Trophoblast cell (in vitro differentiated cells and primary cell): Measurements from ENCODE around the gene MYO1E.
A peak's percentile ranks its signal among the peaks of the same experiment; 100 is the strongest.

Source experiments
- DNase-seq, 2 donors: peaks; one replicate each; pipeline ENCODE4 v3.0.0-alpha.2; 2016
- H2AFZ ChIP-seq: 2 replicates; pipeline ENCODE4 v1.6.1; 2013; ENCODE audit warnings: low read length, moderate library complexity, mild to moderate bottlenecking; ENCODE audit not compliant: insufficient read depth, poor library complexity
- H2AK5ac ChIP-seq: 2 replicates; pipeline ENCODE4 v1.6.1; 2013; ENCODE audit warnings: mild to moderate bottlenecking, low read length
- H2BK120ac ChIP-seq: 2 replicates; pipeline ENCODE4 v1.6.1; 2013; ENCODE audit warnings: low read length, mild to moderate bottlenecking, moderate library complexity; ENCODE audit not compliant: insufficient read depth, poor library complexity
- H2BK12ac ChIP-seq: 2 replicates; pipeline ENCODE4 v1.6.1; 2013; ENCODE audit warnings: mild to moderate bottlenecking, low read length, moderate library complexity
- H2BK5ac ChIP-seq: 2 replicates; pipeline ENCODE4 v1.6.1; 2013; ENCODE audit warnings: low read length, low read depth, moderate library complexity, mild to moderate bottlenecking; ENCODE audit not compliant: poor library complexity
- H3K14ac ChIP-seq: 2 replicates; pipeline ENCODE4 v1.6.1; 2013; ENCODE audit warnings: mild to moderate bottlenecking, low read length
- H3K18ac ChIP-seq: 2 replicates; pipeline ENCODE4 v1.6.1; 2013; ENCODE audit warnings: mild to moderate bottlenecking, low read length
- H3K23ac ChIP-seq: 2 replicates; pipeline ENCODE4 v1.6.1; 2013; ENCODE audit warnings: low read length
- H3K27ac ChIP-seq: 2 replicates; pipeline ENCODE4 v1.5.1; 2013; ENCODE audit warnings: low read depth, mild to moderate bottlenecking, inconsistent platforms, low read length, moderate library complexity
- H3K27me3 ChIP-seq: 2 replicates; pipeline ENCODE4 v1.6.1; 2013; ENCODE audit warnings: inconsistent platforms, mild to moderate bottlenecking, low read length, moderate library complexity; ENCODE audit not compliant: insufficient read depth
- H3K36me3 ChIP-seq, 2 experiments: 1 replicate in 1 of 2; 2 replicates in 1 of 2; pipeline ENCODE4 v1.6.1; 2013; ENCODE audit warnings: low read length in 2 of 2, mild to moderate bottlenecking in 2 of 2, moderate library complexity in 1 of 2; ENCODE audit not compliant: insufficient read depth in 2 of 2, control insufficient read depth in 1 of 2
- H3K4ac ChIP-seq: 2 replicates; pipeline ENCODE4 v1.6.1; 2013; ENCODE audit warnings: low read depth, mild to moderate bottlenecking, low read length, moderate library complexity
- H3K4me1 ChIP-seq, 2 experiments: 1 replicate in 1 of 2; 2 replicates in 1 of 2; pipeline ENCODE4 v1.6.1; 2013; ENCODE audit warnings: low read length in 2 of 2, mild to moderate bottlenecking in 2 of 2, moderate library complexity in 1 of 2; ENCODE audit not compliant: insufficient read depth in 2 of 2, control insufficient read depth in 1 of 2
- H3K4me2 ChIP-seq: 2 replicates; pipeline ENCODE4 v1.6.1; 2013; ENCODE audit warnings: inconsistent platforms, mild to moderate bottlenecking, low read length, moderate library complexity
- H3K4me3 ChIP-seq: 2 replicates; pipeline ENCODE4 v1.5.1; 2013; ENCODE audit warnings: mild to moderate bottlenecking, low read depth, low read length, inconsistent platforms
- H3K79me1 ChIP-seq: one replicate; pipeline ENCODE4 v1.6.1; 2013; ENCODE audit warnings: low read length
- H3K79me2 ChIP-seq: 2 replicates; pipeline ENCODE4 v1.6.1; 2013; ENCODE audit warnings: low read length, mild to moderate bottlenecking; ENCODE audit not compliant: control insufficient read depth, insufficient read depth, poor library complexity
- H3K9ac ChIP-seq: 2 replicates; pipeline ENCODE4 v1.6.1; 2013; ENCODE audit warnings: mild to moderate bottlenecking, low read length
- H3K9me3 ChIP-seq: 2 replicates; pipeline ENCODE4 v1.6.1; 2013; ENCODE audit warnings: low read depth, mild to moderate bottlenecking, control low read depth, inconsistent platforms, low read length; ENCODE audit not compliant: insufficient read depth
- H4K12ac ChIP-seq: 2 replicates; pipeline ENCODE4 v1.6.1; 2013; ENCODE audit warnings: low read depth, mild to moderate bottlenecking, low read length, moderate library complexity
- H4K8ac ChIP-seq: 2 replicates; pipeline ENCODE4 v1.6.1; 2013; ENCODE audit warnings: low read depth, mild to moderate bottlenecking, low read length, moderate library complexity
- H4K91ac ChIP-seq: one replicate; pipeline ENCODE4 v1.6.1; 2013; ENCODE audit warnings: low read depth, mild to moderate bottlenecking, low read length, moderate library complexity
- WGBS: extraction: QIAGEN DNeasy Blood & Tissue Kit; methylation state at CpG from one replicate; pipeline ENCODE4 v1.1.7; 2013; ENCODE audit warnings: missing lambda C conversion rate; ENCODE audit not compliant: insufficient read length, insufficient coverage; ENCODE audit errors: extremely low coverage; 5-methylcytosine and 5-hydroxymethylcytosine counted together

The MYO1E gene

DNA sequence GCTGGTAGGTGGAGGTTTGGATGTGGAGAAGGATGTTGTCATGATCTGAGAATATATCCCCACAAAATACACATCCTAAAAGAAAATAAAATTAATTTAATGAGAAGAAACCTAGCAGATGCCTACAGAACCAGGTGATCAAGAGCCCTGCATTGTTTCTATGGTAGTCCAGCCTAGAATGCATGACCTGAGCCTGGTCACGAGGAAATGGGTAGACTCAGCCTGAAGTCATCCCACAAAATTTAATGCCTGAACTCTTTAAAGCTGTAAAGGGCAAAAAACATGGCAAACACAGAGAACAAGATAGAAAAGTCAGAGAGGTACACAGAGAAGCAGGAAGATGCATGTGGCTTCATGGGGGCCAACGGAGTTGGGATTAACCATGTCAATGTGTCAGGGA is 130.0 kb downstream of the MYO1E start:
- no peak overlapping the region for H3K14ac ChIP-seq
- H3K4me1 ChIP-seq, result no peaks in the 10 kb centered on the region
- H3K23ac ChIP-seq, result no peak overlapping the region
- H4K91ac ChIP-seq, result no peak overlapping the region
- no peak overlapping the region for H2AFZ ChIP-seq
- no peak overlapping the region for H2BK120ac ChIP-seq
- no peak overlapping the region for H3K9ac ChIP-seq
- H3K4me2 ChIP-seq, result no peak overlapping the region
- no peaks in the 10 kb centered on the region for H3K27me3 ChIP-seq
- H3K79me1 ChIP-seq, result no peaks in the 10 kb centered on the region
- H3K27ac ChIP-seq, result no peak overlapping the region
- no peaks in the 10 kb centered on the region for H3K36me3 ChIP-seq
- no peak overlapping the region for H2BK12ac ChIP-seq
- H3K9me3 ChIP-seq, result no peaks in the 10 kb centered on the region
- no peak overlapping the region for H3K4ac ChIP-seq
- no peaks in the 10 kb centered on the region for H3K79me2 ChIP-seq
- no peak overlapping the region for H4K8ac ChIP-seq
- H4K12ac ChIP-seq, result no peak overlapping the region
- no peak for DNase-seq
- no peak overlapping the region for H2AK5ac ChIP-seq
- no peak overlapping the region for H3K18ac ChIP-seq
- WGBS, result no CpG with 5 or more reads among the region's 2 CpGs
- no peak overlapping the region for H3K4me3 ChIP-seq
- no peak overlapping the region for H2BK5ac ChIP-seq

GRCh38 chr15:59240036-59240435 is 132.6 kb downstream of the MYO1E start:
- Histone ChIP-seq H3K36me3 (no peaks in the 10 kb centered on the region), H4K91ac (no peak overlapping the region), H2AK5ac (no peak overlapping the region), H3K27me3 (no peaks in the 10 kb centered on the region), H3K14ac (no peak overlapping the region), H2BK5ac (no peak overlapping the region), H2BK120ac (no peak overlapping the region), H3K27ac (no peak overlapping the region), H3K4ac (no peak overlapping the region), H3K4me1 (no peaks in the 10 kb centered on the region), H2AFZ (no peak overlapping the region), H3K9ac (no peak overlapping the region), H2BK12ac (no peak overlapping the region), H3K4me2 (no peak overlapping the region), H4K12ac (no peak overlapping the region), H4K8ac (no peak overlapping the region), H3K4me3 (no peak overlapping the region), H3K9me3 (no peaks in the 10 kb centered on the region), H3K79me1 (no peaks in the 10 kb centered on the region), H3K23ac (no peak overlapping the region), H3K79me2 (no peaks in the 10 kb centered on the region), H3K18ac (no peak overlapping the region)
- no peak for DNase-seq
- no CpG with 5 or more reads among the region's 5 CpGs for WGBS

DNA sequence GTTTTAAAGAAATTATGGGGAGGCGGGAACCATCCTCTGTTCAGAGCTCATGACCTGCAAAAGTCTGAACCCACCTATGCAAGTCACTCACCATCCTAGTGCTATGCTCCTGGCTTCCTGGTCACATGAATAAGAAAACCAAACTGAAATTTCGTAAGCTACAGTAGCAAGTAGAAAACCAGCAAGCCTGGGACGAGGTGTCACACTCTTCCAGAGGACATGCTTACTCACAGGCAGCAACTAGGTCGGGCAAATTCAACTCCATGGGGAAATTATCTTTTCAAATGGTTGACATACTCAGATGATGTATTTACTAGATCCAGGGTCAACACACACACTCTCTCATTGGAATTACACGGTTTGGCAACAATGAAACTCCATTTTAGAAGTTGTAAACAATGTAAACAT is 134.7 kb downstream of the MYO1E start:
- no peak overlapping the region for H4K8ac ChIP-seq
- DNase-seq, result peak; percentile 17 to 47
- H3K9ac ChIP-seq, result no peak overlapping the region
- no peaks in the 10 kb centered on the region for H3K36me3 ChIP-seq
- H3K79me2 ChIP-seq, result no peaks in the 10 kb centered on the region
- no peak overlapping the region for H2BK12ac ChIP-seq
- H2BK5ac ChIP-seq, result no peak overlapping the region
- H3K4me2 ChIP-seq, result no peak overlapping the region
- no peak overlapping the region for H4K12ac ChIP-seq
- no peak overlapping the region for H3K27ac ChIP-seq
- H2AFZ ChIP-seq, result no peak overlapping the region
- no peak overlapping the region for H3K14ac ChIP-seq
- H2AK5ac ChIP-seq, result no peak overlapping the region
- no peak overlapping the region for H2BK120ac ChIP-seq
- H3K27me3 ChIP-seq, result no peaks in the 10 kb centered on the region
- H3K79me1 ChIP-seq, result no peaks in the 10 kb centered on the region
- no CpG with 5 or more reads among the region's 5 CpGs for WGBS
- H4K91ac ChIP-seq, result no peak overlapping the region
- H3K23ac ChIP-seq, result no peak overlapping the region
- no peak overlapping the region for H3K4me3 ChIP-seq
- no peak overlapping the region for H3K4ac ChIP-seq
- no peaks in the 10 kb centered on the region for H3K4me1 ChIP-seq
- no peaks in the 10 kb centered on the region for H3K9me3 ChIP-seq
- no peak overlapping the region for H3K18ac ChIP-seq

- H3K9me3 ChIP-seq, result no peaks in the 10 kb centered on the region
- no peak overlapping the region for H3K4me2 ChIP-seq
- no peaks in the 10 kb centered on the region for H3K79me1 ChIP-seq
- H3K9ac ChIP-seq, result no peak overlapping the region
- H2AK5ac ChIP-seq, result no peak overlapping the region
- H3K4me3 ChIP-seq, result no peak overlapping the region
- no peaks in the 10 kb centered on the region for H3K4me1 ChIP-seq
- H2AFZ ChIP-seq, result no peak overlapping the region
- no peak overlapping the region for H4K12ac ChIP-seq
- no peak overlapping the region for H3K4ac ChIP-seq
- no CpG with 5 or more reads among the region's 8 CpGs for WGBS
- DNase-seq, result no peak
- H3K23ac ChIP-seq, result no peak overlapping the region
- H3K27me3 ChIP-seq, result no peaks in the 10 kb centered on the region
- no peak overlapping the region for H3K18ac ChIP-seq
- H2BK120ac ChIP-seq, result no peak overlapping the region
- H3K14ac ChIP-seq, result no peak overlapping the region
- H3K79me2 ChIP-seq, result no peaks in the 10 kb centered on the region
- H2BK5ac ChIP-seq, result no peak overlapping the region
- no peak overlapping the region for H4K8ac ChIP-seq
- no peaks in the 10 kb centered on the region for H3K36me3 ChIP-seq
- no peak overlapping the region for H2BK12ac ChIP-seq
- no peak overlapping the region for H3K27ac ChIP-seq
- H4K91ac ChIP-seq, result no peak overlapping the region
These were observed 135.4 kb downstream of the MYO1E start for GRCh38 chr15:59237119-59237855.
